Osteocyte (in vitro differentiated cells): ENCODE measurements around the gene RSL1D1. TPM values are rescaled to one million over a fixed set of nuclear protein-coding genes. Genes with fewer than 3 reads are reported as not detected.

Experiments used
- DNase-seq: peaks from one replicate; pipeline ENCODE4 v3.0.0; 2021; ENCODE audit warnings: mixed read lengths; ENCODE audit not compliant: unreplicated experiment; ENCODE audit errors: extremely low spot score
- H3K27ac Mint-ChIP-seq: one replicate; pipeline ENCODE4 v1.8.0; 2021; ENCODE audit warnings: mild to moderate bottlenecking, mixed read lengths; ENCODE audit not compliant: unreplicated experiment
- H3K27me3 Mint-ChIP-seq: one replicate; pipeline ENCODE4 v1.8.0; 2021; ENCODE audit warnings: mixed read lengths; ENCODE audit not compliant: unreplicated experiment
- H3K36me3 Mint-ChIP-seq: one replicate; pipeline ENCODE4 v1.8.0; 2021; ENCODE audit warnings: mixed read lengths; ENCODE audit not compliant: unreplicated experiment
- H3K4me1 Mint-ChIP-seq: one replicate; pipeline ENCODE4 v1.8.0; 2021; ENCODE audit warnings: mixed read lengths; ENCODE audit not compliant: unreplicated experiment
- H3K4me3 Mint-ChIP-seq: one replicate; pipeline ENCODE4 v1.8.0; 2021; ENCODE audit warnings: mild to moderate bottlenecking, moderate library complexity, mixed read lengths; ENCODE audit not compliant: unreplicated experiment
- H3K9me3 Mint-ChIP-seq: one replicate; pipeline ENCODE4 v1.8.0; 2021; ENCODE audit warnings: mixed read lengths; ENCODE audit not compliant: unreplicated experiment
- CTCF ChIP-seq: fragments of 200-600 bp; sonication (generic); IDR thresholded peaks from 2 replicates; pipeline ENCODE4 v1.5.0; 2021; ENCODE audit warnings: antibody characterized with exemption, mild to moderate bottlenecking, moderate library complexity
- total RNA-seq: library from RNA; stranded (reverse); gene quantifications from 2 replicates; pipeline ENCODE4 v1.2.1, GENCODE V29; 2021

The RSL1D1 gene
- total RNA-seq, 1 donor from 2014 or later = 122 TPM

GRCh38 chr16:11797957-11798299 lies 53.4 kb downstream of the RSL1D1 start:
- Mint-ChIP-seq H3K4me1 (peaks cover 68% of the 10 kb centered on the region), H3K27ac (peak overlapping the region; percentile 87), H3K27me3 (no peaks in the 10 kb centered on the region), H3K4me3 (peak overlapping the region; percentile 78), H3K9me3 (no peaks in the 10 kb centered on the region), H3K36me3 (peaks cover 9% of the 10 kb centered on the region)
- DNase-seq = no peak
- no peak for TF ChIP-seq CTCF

GRCh38 chr16:11797166-11797956 lies 54.0 kb downstream of the RSL1D1 start, which contains the start of gene ZC3H7A:
ZC3H7A (minus strand) TSS chr16:11797258; CDS start chr16:11782354, 14,904 bp downstream.
- peaks cover 73% of the 10 kb centered on the region for H3K4me1 Mint-ChIP-seq
- peaks cover 9% of the 10 kb centered on the region for H3K36me3 Mint-ChIP-seq
- peak; percentile 85 for TF ChIP-seq CTCF
- H3K27ac Mint-ChIP-seq = peak within 1 kb of the TSS; percentile 91
- peak within 1 kb of the TSS; percentile 86 for H3K4me3 Mint-ChIP-seq
- DNase-seq = peak; percentile 99
- H3K9me3 Mint-ChIP-seq = no peaks in the 10 kb centered on the region
- H3K27me3 Mint-ChIP-seq = no peaks in the 10 kb centered on the region

GRCh38 chr16:11796227-11797165 lies 54.8 kb downstream of the RSL1D1 start:
- no peak for TF ChIP-seq CTCF
- H3K27ac Mint-ChIP-seq = peak overlapping the region; percentile 91
- H3K36me3 Mint-ChIP-seq = peaks cover 9% of the 10 kb centered on the region
- DNase-seq = peak; percentile 85
- H3K27me3 Mint-ChIP-seq = no peaks in the 10 kb centered on the region
- no peaks in the 10 kb centered on the region for H3K9me3 Mint-ChIP-seq
- peaks cover 74% of the 10 kb centered on the region for H3K4me1 Mint-ChIP-seq
- peak overlapping the region; percentile 86 for H3K4me3 Mint-ChIP-seq

GRCh38 chr16:11795887-11796226 lies 55.5 kb downstream of the RSL1D1 start:
- Mint-ChIP-seq H3K9me3 (no peaks in the 10 kb centered on the region), H3K4me3 (peak overlapping the region; percentile 86), H3K27ac (peak overlapping the region; percentile 91), H3K4me1 (peaks cover 76% of the 10 kb centered on the region), H3K27me3 (no peaks in the 10 kb centered on the region), H3K36me3 (peaks cover 9% of the 10 kb centered on the region)
- TF ChIP-seq CTCF = no peak
- DNase-seq = no peak
